ENCODE results near the gene AP2A2.

The AP2A2 gene

DNA sequence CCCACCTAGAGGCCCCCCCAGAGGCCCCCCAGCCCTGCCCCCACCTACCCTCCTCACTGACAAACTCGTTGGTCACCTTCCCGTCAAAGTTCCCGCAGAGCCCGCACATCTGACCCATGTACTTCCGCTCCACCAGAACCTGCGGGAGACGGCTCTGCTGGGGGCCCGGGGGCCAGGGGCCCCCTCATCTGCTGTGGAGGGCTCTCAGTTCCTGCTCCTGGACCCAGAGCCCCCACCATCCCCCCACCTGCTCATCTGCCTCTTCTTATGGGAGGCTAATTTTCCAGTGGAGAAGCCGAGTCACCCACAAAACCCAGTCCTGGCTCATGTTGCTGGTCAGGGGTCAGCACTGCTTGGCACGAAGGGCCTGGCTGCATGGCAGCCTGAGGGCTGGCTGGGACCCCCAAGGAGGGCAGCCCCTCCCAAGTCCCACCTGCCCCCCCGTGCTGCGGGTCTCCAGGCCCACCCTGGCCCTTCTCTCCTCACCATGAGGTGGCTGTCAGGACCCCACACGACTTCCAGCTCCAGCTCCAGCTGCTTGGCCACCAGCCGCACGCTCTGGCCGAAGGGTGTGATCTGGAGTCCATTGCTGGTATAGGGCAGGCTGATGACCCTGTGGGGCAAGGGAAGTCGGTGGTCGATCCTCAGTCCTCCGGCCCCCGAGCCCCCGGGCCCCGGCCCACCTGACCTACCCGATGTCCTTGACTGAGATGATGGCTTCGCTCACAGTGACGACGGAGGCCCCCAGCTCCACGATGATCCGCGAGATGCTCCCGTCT, 105.6 kb downstream of the AP2A2 start:
- TF ChIP-seq, protein P1, sequence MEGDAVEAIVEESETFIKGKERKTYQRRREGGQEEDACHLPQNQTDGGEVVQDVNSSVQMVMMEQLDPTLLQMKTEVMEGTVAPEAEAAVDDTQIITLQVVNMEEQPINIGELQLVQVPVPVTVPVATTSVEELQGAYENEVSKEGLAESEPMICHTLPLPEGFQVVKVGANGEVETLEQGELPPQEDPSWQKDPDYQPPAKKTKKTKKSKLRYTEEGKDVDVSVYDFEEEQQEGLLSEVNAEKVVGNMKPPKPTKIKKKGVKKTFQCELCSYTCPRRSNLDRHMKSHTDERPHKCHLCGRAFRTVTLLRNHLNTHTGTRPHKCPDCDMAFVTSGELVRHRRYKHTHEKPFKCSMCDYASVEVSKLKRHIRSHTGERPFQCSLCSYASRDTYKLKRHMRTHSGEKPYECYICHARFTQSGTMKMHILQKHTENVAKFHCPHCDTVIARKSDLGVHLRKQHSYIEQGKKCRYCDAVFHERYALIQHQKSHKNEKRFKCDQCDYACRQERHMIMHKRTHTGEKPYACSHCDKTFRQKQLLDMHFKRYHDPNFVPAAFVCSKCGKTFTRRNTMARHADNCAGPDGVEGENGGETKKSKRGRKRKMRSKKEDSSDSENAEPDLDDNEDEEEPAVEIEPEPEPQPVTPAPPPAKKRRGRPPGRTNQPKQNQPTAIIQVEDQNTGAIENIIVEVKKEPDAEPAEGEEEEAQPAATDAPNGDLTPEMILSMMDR (IDR thresholded peaks at IDR 0.05; ENCODE audit: low read depth, low read length) = no peak
- H3K9me3 ChIP-seq (ENCODE audit: severe bottlenecking) = no peaks in the 10 kb centered on the region
- no peaks in the 10 kb centered on the region for H3K36me3 ChIP-seq
- no peak overlapping the region for H3K27ac ChIP-seq
- DNase-seq = no peak
- H3K4me3 ChIP-seq (ENCODE audit: low read depth, low read length) = no peak overlapping the region
- no peaks in the 10 kb centered on the region for H3K27me3 ChIP-seq (ENCODE audit: insufficient read depth, low read depth, severe bottlenecking)

DNA sequence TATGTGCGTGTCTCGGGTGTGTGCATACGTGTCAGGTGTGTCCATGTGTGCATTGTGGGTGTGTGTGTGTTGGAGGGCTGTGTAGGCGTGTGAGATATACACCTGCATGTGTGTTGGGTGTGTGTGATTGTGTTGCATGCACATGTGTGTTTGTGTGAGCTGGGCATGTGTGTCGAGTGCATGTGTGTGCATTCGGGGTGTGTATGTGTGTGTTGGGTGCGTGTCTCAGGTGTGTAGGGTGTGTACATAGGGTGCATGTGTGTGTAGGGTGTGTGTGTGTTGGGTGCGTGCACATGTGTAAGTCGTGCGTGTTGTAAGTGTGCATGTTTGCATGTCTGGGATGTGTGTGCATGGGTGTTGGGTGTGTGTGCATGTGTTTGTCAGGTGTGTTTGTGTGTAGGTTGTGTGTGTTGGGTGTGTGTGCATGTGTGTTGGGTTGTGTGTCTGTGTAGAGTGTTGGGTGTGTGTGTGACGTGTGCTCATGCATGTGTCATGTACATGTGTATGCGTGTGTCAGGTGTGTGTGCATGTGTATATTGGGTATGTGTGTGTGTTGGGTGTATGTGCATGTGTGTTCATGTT, 106.7 kb downstream of the AP2A2 start:
- Histone ChIP-seq H3K27ac (no peak overlapping the region), H3K27me3 (ENCODE audit: insufficient read depth, low read depth, severe bottlenecking) (no peaks in the 10 kb centered on the region), H3K4me3 (ENCODE audit: low read depth, low read length) (no peak overlapping the region), H3K9me3 (ENCODE audit: severe bottlenecking) (no peaks in the 10 kb centered on the region), H3K36me3 (no peaks in the 10 kb centered on the region)
- DNase-seq = no peak
- TF ChIP-seq, protein P1 (IDR thresholded peaks at IDR 0.05; ENCODE audit: low read depth, low read length) = no peak

DNA sequence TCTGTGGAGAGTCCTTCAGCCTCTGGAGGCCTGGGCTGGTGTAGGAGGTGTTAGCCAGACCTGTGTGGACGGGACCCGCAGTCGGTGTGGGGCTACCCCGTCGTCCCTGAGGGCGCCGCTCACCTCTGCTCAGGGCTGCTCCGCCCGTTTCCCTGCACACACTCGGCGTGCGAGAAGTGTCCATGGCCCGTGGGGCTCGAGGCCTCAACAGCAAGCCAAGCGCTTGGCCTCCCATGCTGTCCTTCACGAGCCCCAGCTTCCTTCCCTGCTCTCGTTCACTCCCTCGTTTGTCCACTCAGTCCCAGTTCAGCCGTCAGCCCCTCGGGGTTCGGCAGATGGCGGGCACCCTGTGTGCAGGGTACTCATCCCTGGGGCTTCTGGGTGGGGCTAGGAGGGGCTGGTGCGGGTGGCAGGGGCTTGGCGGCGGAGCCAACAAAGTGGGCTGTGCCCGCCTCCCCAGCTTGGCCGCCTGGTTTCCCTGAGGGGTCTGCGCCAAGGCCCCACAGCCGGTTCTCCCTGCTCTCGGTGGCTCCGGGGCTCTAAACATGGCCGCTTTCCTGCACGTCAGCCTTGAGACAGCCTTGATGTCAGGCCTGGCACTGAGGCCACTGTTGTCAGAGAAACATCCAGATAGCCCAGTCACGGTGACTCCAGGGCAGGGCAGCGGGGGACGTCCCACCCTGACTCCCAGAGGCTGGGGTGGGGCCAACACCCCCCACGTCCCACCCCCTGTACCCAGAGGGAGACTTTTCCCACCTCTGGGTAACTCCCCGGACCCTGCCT, 107.5 kb downstream of the AP2A2 start:
- Histone ChIP-seq H3K36me3 (no peaks in the 10 kb centered on the region), H3K4me3 (ENCODE audit: low read depth, low read length) (no peak overlapping the region), H3K27me3 (ENCODE audit: insufficient read depth, low read depth, severe bottlenecking) (no peaks in the 10 kb centered on the region), H3K27ac (no peak overlapping the region), H3K9me3 (ENCODE audit: severe bottlenecking) (no peaks in the 10 kb centered on the region)
- TF ChIP-seq, protein P1 (IDR thresholded peaks at IDR 0.05; ENCODE audit: low read depth, low read length) = no peak
- no peak for DNase-seq

DNA sequence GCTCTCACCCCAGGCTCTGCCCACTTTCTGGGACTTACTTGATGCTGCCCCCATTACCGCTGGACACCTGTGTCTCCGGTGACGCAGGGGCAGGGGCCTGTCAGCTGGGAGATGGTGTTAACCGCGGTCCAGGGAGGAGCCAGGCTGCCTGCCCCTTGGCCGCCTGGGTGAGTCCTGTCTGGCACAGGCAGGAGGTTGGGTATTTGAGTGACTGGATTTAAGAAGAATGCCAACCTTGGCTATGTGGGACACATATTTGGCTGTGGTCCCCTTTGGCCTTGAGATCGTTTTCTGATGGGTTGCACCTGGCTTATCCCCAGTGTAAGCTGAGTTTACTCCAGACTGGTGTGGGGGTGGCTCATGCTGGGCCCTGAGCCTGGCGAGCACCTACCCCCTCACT, 108.3 kb downstream of the AP2A2 start:
- no peaks in the 10 kb centered on the region for H3K9me3 ChIP-seq (ENCODE audit: severe bottlenecking)
- H3K4me3 ChIP-seq (ENCODE audit: low read depth, low read length) = no peak overlapping the region
- no peak overlapping the region for H3K27ac ChIP-seq
- TF ChIP-seq, protein P1 (IDR thresholded peaks at IDR 0.05; ENCODE audit: low read depth, low read length) = no peak
- DNase-seq = no peak
- no peaks in the 10 kb centered on the region for H3K36me3 ChIP-seq
- no peaks in the 10 kb centered on the region for H3K27me3 ChIP-seq (ENCODE audit: insufficient read depth, low read depth, severe bottlenecking)

DNA sequence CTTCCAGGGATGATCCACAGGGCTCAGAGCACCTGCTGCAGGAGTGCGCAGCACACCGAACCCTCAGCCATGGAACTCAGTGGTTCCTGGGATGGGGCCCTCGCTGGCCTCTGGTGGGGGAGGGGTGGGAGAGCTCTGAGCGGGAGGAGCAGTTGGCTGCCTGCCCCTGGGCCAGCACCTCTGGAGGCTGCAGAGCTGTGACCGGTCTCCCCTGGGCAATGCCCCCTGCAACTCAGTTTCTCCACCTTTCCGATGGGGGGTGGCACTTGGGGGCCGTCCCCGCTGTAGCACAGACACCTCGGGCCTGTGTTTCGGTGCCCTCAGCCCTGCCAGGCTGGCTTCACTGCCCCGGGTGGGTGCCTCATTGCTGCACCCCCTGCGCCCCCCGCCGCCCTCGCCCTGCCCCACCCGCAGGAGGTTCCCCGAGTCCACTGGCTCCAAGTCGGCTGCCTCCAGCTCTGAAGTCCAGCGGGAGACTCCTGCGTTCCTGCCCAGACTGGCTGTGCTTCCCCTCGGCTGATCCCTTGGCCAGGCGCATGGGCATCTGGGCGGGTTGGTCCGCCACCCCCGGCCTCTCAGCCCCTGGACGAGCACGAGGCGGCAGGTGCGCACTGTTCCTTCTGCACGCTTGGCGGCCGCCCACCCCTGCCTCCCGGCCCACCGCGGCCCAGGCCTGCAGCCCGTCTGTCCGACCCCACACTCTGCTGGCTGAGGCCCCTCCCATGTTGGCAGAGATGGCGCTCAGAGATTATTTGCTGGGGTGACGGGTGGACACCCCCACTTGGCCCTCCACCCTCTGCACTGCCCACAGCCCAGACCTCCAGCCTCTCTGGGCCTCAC, 109.0 kb downstream of the AP2A2 start:
- H3K27me3 ChIP-seq (ENCODE audit: insufficient read depth, low read depth, severe bottlenecking) = no peaks in the 10 kb centered on the region
- no peak overlapping the region for H3K27ac ChIP-seq
- TF ChIP-seq, protein P1 (IDR thresholded peaks at IDR 0.05; ENCODE audit: low read depth, low read length) = no peak
- no peaks in the 10 kb centered on the region for H3K9me3 ChIP-seq (ENCODE audit: severe bottlenecking)
- H3K36me3 ChIP-seq = no peaks in the 10 kb centered on the region
- H3K4me3 ChIP-seq (ENCODE audit: low read depth, low read length) = no peak overlapping the region
- no peak for DNase-seq

Data from WERI-Rb-1 (cell line).